ENCODE results near the gene CHMP4B.

Gene CHMP4B

DNA sequence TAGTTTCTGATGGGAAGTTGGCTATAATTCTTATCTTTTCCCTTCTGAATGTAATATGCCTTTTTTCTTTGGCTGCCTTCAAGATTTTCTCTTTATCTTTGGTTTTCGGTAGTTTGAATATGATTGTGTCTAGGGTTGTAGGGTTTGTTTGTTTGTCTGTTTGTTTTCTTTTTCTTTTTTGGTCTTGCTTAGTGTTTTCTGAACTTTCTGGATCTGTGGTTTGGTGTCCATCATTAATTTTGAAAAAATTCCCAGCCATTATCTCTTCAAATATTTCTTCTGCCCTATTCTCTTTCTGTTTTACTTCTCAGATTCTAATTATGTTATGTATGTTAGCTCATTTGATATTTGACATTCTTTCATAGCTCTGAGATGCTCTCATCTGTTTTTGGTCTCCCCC lies 79.4 kb downstream of the CHMP4B start:
- DNase-seq (ENCODE audit: low read depth in 2 of 2, low spot score in 1 of 2), result no peak

DNA sequence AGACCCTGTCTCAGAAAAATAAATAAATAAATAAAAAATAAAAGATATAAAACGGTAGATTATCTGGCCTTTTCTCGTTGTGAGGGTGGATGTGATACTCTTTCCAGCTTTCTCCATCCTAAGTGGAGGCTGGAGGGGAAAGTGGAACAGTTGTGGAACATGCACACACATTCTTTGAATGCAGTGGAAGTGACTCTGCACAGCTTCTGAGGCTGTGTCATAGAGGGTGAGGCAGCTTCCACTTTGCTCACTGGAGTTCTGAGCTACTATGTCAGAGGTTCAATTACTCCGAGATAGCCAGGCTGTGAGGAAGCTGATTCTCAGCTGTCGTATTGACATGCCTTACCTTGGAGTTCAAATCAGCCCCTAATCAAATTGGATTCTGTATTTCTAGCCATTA lies 82.2 kb downstream of the CHMP4B start:
- DNase-seq (ENCODE audit: low read depth in 2 of 2, low spot score in 1 of 2), result no peak

DNA sequence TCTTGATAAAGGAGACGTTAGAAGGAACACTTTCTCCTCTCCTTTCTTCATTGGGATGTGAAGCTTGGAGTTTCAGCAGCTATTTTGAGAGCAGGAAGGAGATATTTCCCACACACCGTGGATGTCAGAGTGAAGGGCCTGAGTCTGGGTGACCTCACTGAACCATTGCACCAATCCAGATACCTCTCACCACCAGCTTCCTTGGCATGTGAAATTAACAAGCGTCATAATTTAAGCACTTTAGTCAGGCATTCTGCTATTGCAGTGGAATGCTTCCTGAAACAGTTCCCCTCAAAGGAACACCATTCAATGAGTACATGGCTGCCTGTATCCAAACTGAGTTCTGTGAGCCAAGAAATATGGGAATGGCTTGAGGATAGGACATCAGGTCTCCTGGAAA lies 83.7 kb downstream of the CHMP4B start:
- no peak for DNase-seq (ENCODE audit: low read depth in 2 of 2, low spot score in 1 of 2)

DNA sequence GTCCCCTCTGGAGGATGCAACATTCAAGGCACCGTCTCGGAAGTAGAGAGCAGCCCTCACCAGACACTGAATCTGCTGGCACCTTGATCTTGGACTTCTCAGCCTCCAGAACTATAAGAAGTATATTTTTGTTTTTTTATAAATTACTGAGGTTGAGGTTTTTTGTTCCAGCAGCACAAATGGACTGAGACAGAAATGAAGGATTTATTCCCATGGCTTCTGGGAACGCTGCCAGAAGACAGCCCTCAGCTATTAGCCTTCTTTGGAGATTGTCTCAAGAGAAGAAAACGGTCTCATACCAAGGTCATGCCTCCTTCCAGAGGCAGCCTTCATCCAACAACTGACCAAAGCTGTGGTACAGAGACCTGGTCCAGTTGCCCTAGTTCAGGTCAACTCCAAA lies 85.4 kb downstream of the CHMP4B start:
- no peak for DNase-seq (ENCODE audit: low read depth in 2 of 2, low spot score in 1 of 2)

DNA sequence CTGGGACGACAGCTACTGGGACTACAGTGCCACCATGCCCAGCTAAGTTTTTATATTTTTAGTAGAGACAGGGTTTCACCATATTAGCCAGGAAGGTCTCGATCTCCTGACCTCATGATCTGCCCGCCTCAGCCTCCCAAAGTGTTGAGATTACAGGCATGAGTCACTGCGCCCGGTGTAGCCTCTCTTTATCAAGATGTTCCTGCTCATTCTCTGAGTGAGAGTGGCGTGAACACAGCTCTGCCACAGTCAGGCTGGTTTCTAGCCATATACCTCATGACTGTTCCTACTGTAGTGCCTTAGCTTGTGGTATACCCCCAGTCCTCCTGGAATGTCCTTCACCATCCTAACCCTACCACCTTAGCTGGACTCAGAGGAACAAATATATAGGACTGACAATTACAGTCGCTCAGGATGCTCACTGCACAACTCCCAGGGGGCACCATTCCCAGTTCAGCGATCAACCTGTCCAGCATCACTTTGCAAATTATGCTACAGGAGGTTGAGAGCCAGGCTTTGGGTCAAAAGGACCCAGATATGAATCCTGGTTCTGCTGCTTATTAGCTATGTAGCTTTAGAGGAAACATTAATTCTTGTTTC lies 86.3 kb downstream of the CHMP4B start:
- DNase-seq (ENCODE audit: low read depth in 2 of 2, low spot score in 1 of 2), result no peak

DNA sequence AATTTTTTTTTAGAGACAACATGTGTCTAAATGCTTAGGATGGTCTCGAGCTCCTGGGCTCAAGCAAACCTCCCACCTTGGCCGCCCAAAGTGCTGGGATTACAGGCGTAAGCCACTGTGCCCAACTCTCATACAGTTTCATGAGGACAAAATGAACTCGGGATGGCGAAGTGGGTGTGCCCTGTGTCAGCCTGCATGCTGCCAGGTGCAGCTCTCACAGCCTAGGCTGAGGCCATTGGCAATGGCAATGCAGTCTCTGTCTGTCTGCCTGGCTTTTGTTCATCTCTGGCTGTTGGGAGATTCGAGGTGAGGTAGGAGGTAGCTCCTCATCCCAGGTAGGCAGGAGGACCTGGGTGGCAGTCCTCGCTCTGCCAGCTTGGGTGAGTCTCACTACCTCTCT lies 88.0 kb downstream of the CHMP4B start:
- DNase-seq (ENCODE audit: low read depth in 2 of 2, low spot score in 1 of 2), result no peak

DNA sequence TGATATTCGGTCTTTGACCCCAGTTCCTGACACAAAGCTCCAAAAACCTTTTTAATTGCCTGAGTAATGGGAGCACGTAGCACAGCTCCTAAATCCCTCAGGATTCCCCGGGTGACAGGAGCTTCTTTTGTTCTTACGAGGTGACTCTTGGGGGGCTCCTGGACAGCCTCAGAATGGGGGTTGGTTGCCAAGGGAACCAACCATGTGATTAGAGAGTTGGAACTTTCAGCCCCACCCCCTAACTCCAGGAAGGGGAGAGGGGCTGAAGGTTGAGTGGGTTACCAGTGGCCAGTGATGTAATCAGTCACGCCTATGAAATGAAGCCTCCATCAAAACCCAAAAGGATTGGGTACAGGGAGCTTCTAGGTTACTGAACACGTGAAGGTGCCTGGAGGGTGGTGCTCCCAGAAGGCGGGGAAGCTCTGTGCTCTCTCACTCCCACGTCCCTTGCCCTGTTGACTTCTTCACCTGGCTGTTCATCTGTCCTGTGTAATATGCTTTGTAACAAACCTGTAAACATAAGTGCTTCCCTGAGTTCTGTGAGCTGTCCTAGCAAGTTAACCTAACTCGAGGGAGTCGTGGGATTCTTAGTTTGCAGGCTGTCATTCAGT lies 89.5 kb downstream of the CHMP4B start:
- no peak for DNase-seq (ENCODE audit: low read depth in 2 of 2, low spot score in 1 of 2)

DNA sequence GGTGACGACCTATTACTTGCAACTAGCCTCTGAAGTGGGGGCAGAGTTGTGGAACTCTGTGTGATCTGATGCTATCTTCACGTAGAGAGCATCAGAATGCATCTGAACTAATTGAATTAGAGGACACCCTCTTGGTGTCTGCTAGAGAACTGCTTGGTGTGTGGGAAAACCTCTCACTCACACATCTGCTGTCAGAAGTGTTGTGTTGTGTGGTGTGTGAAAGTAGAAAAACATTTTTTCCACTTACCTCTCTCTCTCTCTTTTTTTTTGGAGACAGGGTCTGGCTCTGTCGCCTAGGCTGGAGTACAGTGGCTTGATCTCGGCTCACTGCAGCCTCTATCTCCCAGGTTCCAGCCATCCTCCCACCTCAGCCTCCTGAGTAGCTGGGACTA lies 90.0 kb downstream of the CHMP4B start:
- no peak for DNase-seq (ENCODE audit: low read depth in 2 of 2, low spot score in 1 of 2)

DNA sequence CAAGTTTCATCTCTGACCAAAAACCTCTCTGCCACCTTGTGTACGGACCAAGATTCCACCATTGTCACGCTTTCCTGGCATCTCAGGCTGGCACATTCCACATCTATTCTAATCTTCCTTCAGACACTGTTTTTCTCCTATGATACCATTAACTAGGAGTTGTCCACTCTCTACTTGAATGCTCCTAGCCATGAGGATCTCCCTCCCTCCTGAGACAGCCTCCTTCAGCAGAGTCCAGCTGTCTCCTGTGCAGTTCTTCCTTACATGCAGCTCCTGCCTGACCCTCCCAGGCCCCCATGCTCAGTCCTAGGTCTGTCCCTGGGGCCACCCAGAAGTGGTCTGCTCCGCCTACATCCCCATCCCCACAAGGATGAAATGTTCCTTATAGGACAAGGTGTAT lies 90.9 kb downstream of the CHMP4B start:
- no peak for DNase-seq (ENCODE audit: low read depth in 2 of 2, low spot score in 1 of 2)
